Liver (tissue), 9 donors: ENCODE measurements around the gene EVL. TPM values are rescaled to one million over a fixed set of nuclear protein-coding genes. Genes with fewer than 3 reads are reported as not detected.

Experiments
- DNase-seq: peaks from one replicate; pipeline ENCODE4 v3.0.0-alpha.2; 2017; ENCODE audit warnings: low spot score
- H3K27ac ChIP-seq, 2 donors: one replicate each; pipeline ENCODE4 v1.7.0; 2013; ENCODE audit warnings: inconsistent platforms in 2 of 2, low read length in 2 of 2, control low read depth in 1 of 2, low read depth in 1 of 2, mild to moderate bottlenecking in 1 of 2
- H3K27me3 ChIP-seq, 4 donors: one replicate each; pipeline versions ENCODE4 v1.6.1 to v1.7.0; 2013; ENCODE audit warnings: low read length in 3 of 4, inconsistent platforms in 1 of 4, mild to moderate bottlenecking in 1 of 4, moderate library complexity in 1 of 4; ENCODE audit not compliant: control insufficient read depth in 4 of 4, insufficient read depth in 4 of 4
- H3K36me3 ChIP-seq, 4 donors: one replicate each; pipeline versions ENCODE4 v1.6.1 to v1.7.0; 2013; ENCODE audit warnings: low read length in 3 of 4, mild to moderate bottlenecking in 3 of 4, low read depth in 1 of 4, moderate library complexity in 1 of 4; ENCODE audit not compliant: control insufficient read depth in 4 of 4, insufficient read depth in 3 of 4
- H3K4me1 ChIP-seq, 4 donors: one replicate each; pipeline versions ENCODE4 v1.6.1 to v1.7.0; 2013; ENCODE audit warnings: low read length in 3 of 4, mild to moderate bottlenecking in 3 of 4, moderate library complexity in 1 of 4; ENCODE audit not compliant: control insufficient read depth in 4 of 4, insufficient read depth in 4 of 4
- H3K4me3 ChIP-seq, 3 donors: one replicate each; pipeline versions ENCODE4 v1.6.1 to v1.7.0; 2013; ENCODE audit warnings: low read length in 3 of 3, control low read depth in 1 of 3, low read depth in 1 of 3, mild to moderate bottlenecking in 1 of 3
- H3K9ac ChIP-seq, 2 donors: one replicate each; pipeline ENCODE4 v1.7.0; 2013; ENCODE audit warnings: low read length in 2 of 2, mild to moderate bottlenecking in 2 of 2, moderate library complexity in 2 of 2, control low read depth in 1 of 2, low read depth in 1 of 2
- H3K9me3 ChIP-seq, 4 donors: one replicate each; pipeline versions ENCODE4 v1.6.1 to v1.7.0; 2013; ENCODE audit warnings: low read length in 3 of 4; ENCODE audit not compliant: control insufficient read depth in 4 of 4
- CTCF ChIP-seq: fragments of 150-350 bp; IDR thresholded peaks from 2 replicates; pipeline ENCODE4 v1.5.1; 2017; ENCODE audit warnings: improper control_type of control experiment, low read depth, low read length; ENCODE audit not compliant: missing input control
- EGR1 ChIP-seq, 2 donors: IDR thresholded peaks; 2 replicates each; pipeline ENCODE4 v1.6.1; 2016 to 2018; ENCODE audit warnings: antibody characterized with exemption in 2 of 2, low read depth in 2 of 2
- FOXA2 ChIP-seq: IDR thresholded peaks from 2 replicates; pipeline ENCODE4 v1.6.1; 2016; ENCODE audit warnings: antibody characterized with exemption
- GABPA ChIP-seq, 2 donors: IDR thresholded peaks in 1 of 2; conservative IDR thresholded peaks in 1 of 2; 2 replicates each; pipeline ENCODE4 v1.6.1; 2016; ENCODE audit warnings: antibody characterized with exemption in 2 of 2, mild to moderate bottlenecking in 1 of 2, moderate library complexity in 1 of 2
- HNF4A ChIP-seq, 2 donors: conservative IDR thresholded peaks; 2 replicates each; pipeline ENCODE4 v1.6.1; 2016; ENCODE audit warnings: antibody characterized with exemption in 2 of 2, mild to moderate bottlenecking in 2 of 2
- HNF4G ChIP-seq: IDR thresholded peaks from 2 replicates; pipeline ENCODE4 v1.6.1; 2016; ENCODE audit warnings: antibody characterized with exemption
- JUND ChIP-seq, 2 donors: IDR thresholded peaks; 2 replicates each; pipeline ENCODE4 v1.6.1; 2016; ENCODE audit warnings: antibody characterized with exemption in 2 of 2
- NR2F2 ChIP-seq: IDR thresholded peaks from 2 replicates; pipeline ENCODE4 v1.6.1; 2016; ENCODE audit warnings: antibody characterized with exemption
- RAD21 ChIP-seq, 2 donors: IDR thresholded peaks; 2 replicates each; pipeline ENCODE4 v1.6.1; 2016; ENCODE audit warnings: antibody characterized with exemption in 2 of 2, mild to moderate bottlenecking in 2 of 2
- REST ChIP-seq: IDR thresholded peaks from 2 replicates; pipeline ENCODE4 v1.6.1; 2016; ENCODE audit warnings: antibody characterized with exemption, mild to moderate bottlenecking
- RXRA ChIP-seq, 2 donors: IDR thresholded peaks; 2 replicates each; pipeline ENCODE4 v1.6.1; 2017 to 2018; ENCODE audit warnings: antibody characterized with exemption in 2 of 2, mild to moderate bottlenecking in 1 of 2
- SP1 ChIP-seq: IDR thresholded peaks from 2 replicates; pipeline ENCODE4 v1.6.1; 2018; ENCODE audit warnings: antibody characterized with exemption, mild to moderate bottlenecking
- TAF1 ChIP-seq: conservative IDR thresholded peaks from 2 replicates; pipeline ENCODE4 v1.6.1; 2016; ENCODE audit warnings: antibody characterized with exemption, mild to moderate bottlenecking
- WGBS: extraction: QIAGEN DNeasy Blood & Tissue Kit; methylation state at CpG from one replicate; pipeline ENCODE4 v1.1.7; 2013; 5-methylcytosine and 5-hydroxymethylcytosine counted together
- polyA plus RNA-seq, 2 donors: library from polyadenylated mRNA; stranded (reverse) in 1 of 2; unstranded in 1 of 2; fragments of 200-250 nt in 1 of 2; fragments of >200 nt in 1 of 2; fragmentation: Nextera tagmentation in 1 of 2; extraction: Ambion mirVana in 1 of 2; gene quantifications; one replicate each; pipeline versions ENCODE4 v1.2.1 to v1.2.3, GENCODE V29; 2013 to 2015
- total RNA-seq, 2 donors: library from RNA; depleted of rRNA; stranded (reverse); fragments of >200 nt; gene quantifications; one replicate each; pipeline ENCODE4 v1.2.3, GENCODE V29; 2014
- TF ChIP-seq, protein P1 (sequence below): IDR thresholded peaks from 2 replicates; pipeline ENCODE4 v1.6.1; 2016; ENCODE audit warnings: antibody characterized with exemption
- TF ChIP-seq, protein P2 (sequence below): IDR thresholded peaks from 2 replicates; pipeline ENCODE4 v1.6.1; 2016; ENCODE audit warnings: antibody characterized with exemption
- TF ChIP-seq, protein P3 (sequence below): IDR thresholded peaks from 2 replicates; pipeline ENCODE4 v1.6.1; 2016; ENCODE audit warnings: antibody characterized with exemption
- donor health status: healthy.
- donor health status: healthy.
- donor health status: healthy.
- donor health status: healthy.
- donor health status: healthy.

Gene EVL
- total and polyA plus RNA-seq, 4 donors, result 11.3 to 85.9 (median 33.9) TPM

DNA sequence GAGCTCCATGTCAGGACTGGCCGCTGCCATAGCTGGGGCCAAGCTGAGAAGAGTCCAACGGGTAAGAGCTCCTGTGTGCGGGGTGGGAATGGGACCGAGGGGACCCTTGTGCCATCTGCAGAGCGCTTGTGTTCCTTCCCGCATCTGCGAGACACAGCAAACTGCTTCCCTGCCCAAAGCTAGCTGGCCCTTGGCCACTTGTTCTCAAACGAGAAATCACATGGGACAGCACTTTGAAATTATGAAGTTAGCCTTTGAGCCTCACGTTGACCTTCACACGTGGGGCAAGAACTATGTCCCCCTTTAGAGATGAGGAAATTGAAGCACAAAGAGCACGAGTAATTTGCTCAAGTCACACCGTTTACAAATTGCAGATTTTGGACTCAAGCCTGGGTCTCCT is 63.5 kb downstream of the EVL start:
- no peaks in the 10 kb centered on the region for H3K27me3 ChIP-seq
- TF ChIP-seq, protein P1, sequence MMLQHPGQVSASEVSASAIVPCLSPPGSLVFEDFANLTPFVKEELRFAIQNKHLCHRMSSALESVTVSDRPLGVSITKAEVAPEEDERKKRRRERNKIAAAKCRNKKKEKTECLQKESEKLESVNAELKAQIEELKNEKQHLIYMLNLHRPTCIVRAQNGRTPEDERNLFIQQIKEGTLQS, result no peak
- TF ChIP-seq REST, result no peak
- no peak for TF ChIP-seq CTCF
- no peak for TF ChIP-seq NR2F2
- TF ChIP-seq HNF4A (conservative IDR thresholded peaks at IDR 0.05), result no peak
- TF ChIP-seq, protein P2, sequence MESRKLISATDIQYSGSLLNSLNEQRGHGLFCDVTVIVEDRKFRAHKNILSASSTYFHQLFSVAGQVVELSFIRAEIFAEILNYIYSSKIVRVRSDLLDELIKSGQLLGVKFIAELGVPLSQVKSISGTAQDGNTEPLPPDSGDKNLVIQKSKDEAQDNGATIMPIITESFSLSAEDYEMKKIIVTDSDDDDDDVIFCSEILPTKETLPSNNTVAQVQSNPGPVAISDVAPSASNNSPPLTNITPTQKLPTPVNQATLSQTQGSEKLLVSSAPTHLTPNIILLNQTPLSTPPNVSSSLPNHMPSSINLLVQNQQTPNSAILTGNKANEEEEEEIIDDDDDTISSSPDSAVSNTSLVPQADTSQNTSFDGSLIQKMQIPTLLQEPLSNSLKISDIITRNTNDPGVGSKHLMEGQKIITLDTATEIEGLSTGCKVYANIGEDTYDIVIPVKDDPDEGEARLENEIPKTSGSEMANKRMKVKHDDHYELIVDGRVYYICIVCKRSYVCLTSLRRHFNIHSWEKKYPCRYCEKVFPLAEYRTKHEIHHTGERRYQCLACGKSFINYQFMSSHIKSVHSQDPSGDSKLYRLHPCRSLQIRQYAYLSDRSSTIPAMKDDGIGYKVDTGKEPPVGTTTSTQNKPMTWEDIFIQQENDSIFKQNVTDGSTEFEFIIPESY, result no peak
- no peak for TF ChIP-seq SP1
- TF ChIP-seq EGR1 (IDR thresholded peaks at IDR 0.05; ENCODE audit: low read depth in 2 of 2), result no peak
- TF ChIP-seq RAD21 (IDR thresholded peaks at IDR 0.05), result no peak
- TF ChIP-seq HNF4G, result no peak
- no peak for TF ChIP-seq RXRA (IDR thresholded peaks at IDR 0.05)
- no peak overlapping the region for H3K27ac ChIP-seq
- no peak overlapping the region for H3K4me3 ChIP-seq
- no peak for DNase-seq
- H3K9me3 ChIP-seq, result no peaks in the 10 kb centered on the region
- H3K9ac ChIP-seq, result no peak overlapping the region
- WGBS, result 77% methylated on average over 12 of the region's 12 CpGs
- peaks cover 12 to 55% (median 20%) of the 10 kb centered on the region in 4 donors for H3K36me3 ChIP-seq
- H3K4me1 ChIP-seq, result no peaks in the 10 kb centered on the region

DNA sequence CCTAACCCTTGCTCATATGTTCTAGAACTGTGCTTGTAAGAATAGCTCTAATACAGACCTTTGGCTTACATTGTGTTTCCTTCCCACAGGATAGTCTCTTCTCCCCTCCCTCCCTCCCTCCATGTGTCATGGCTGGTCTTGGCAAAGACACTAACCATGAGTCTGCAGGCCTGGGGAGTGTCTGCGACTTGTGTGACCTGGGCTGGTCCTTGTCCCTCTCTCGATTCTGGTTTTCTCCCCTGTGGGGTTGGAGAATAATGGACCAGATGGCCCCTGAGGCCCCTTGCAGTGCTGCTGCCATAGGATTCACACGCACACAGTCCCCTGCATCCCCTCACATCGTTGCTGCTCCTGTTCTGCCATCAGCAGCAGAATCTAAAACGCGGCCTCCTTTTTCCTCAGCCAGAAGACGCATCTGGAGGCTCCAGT is 64.0 kb downstream of the EVL start:
- Histone ChIP-seq H3K9me3 (no peaks in the 10 kb centered on the region), H3K4me1 (no peaks in the 10 kb centered on the region), H3K27ac (no peak overlapping the region), H3K36me3 (peaks cover 11 to 53% (median 22%) of the 10 kb centered on the region in 4 donors), H3K9ac (no peak overlapping the region), H3K4me3 (no peak overlapping the region), H3K27me3 (no peaks in the 10 kb centered on the region)
- 87% methylated on average over 7 of the region's 7 CpGs for WGBS
- no peak for DNase-seq
- TF ChIP-seq, protein P1, result no peak
- no peak for TF ChIP-seq FOXA2
- TF ChIP-seq GABPA (IDR thresholded peaks at IDR 0.05 in 1 of 2, conservative IDR thresholded peaks at IDR 0.05 in 1 of 2), result no peak
- TF ChIP-seq, protein P2, result no peak
- TF ChIP-seq, protein P3, sequence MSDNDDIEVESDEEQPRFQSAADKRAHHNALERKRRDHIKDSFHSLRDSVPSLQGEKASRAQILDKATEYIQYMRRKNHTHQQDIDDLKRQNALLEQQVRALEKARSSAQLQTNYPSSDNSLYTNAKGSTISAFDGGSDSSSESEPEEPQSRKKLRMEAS, result no peak
- TF ChIP-seq TAF1, result no peak
- TF ChIP-seq SP1, result no peak
- no peak for TF ChIP-seq JUND (IDR thresholded peaks at IDR 0.05)
- TF ChIP-seq HNF4G, result no peak
- TF ChIP-seq RAD21 (IDR thresholded peaks at IDR 0.05), result no peak
